ENCODE data around the gene PARVB. TPM values are rescaled to one million over a fixed set of nuclear protein-coding genes. Genes with fewer than 3 reads are reported as not detected.
A peak's percentile ranks its signal among the peaks of the same experiment; 100 is the strongest.

PARVB gene
- total RNA-seq, 1 donor from 2014 or later, result 38.2 TPM

DNA sequence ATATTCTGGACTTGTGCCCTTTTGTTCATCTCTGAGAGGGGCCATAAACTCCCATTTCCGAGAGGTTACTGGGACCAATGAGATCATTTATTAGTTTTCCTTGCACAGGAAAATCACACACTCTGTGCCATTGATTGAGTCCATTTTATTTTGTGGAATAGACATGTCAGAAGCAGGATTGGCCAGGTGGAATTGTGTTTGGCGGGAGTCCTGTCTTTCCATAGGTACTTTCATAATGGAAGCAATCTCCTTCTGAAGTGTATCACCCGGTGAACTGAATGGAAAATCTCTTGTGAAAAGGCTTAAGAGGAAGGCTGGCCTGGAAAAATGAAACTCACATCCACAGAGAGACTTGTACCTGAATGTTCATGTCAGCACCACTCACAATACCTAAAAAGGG is 93.6 kb downstream of the PARVB start:
- intact Hi-C loops (cut with DNase I), result no loop called here
- no peak for ATAC-seq
- no peak for DNase-seq (ENCODE audit: low spot score)

DNA sequence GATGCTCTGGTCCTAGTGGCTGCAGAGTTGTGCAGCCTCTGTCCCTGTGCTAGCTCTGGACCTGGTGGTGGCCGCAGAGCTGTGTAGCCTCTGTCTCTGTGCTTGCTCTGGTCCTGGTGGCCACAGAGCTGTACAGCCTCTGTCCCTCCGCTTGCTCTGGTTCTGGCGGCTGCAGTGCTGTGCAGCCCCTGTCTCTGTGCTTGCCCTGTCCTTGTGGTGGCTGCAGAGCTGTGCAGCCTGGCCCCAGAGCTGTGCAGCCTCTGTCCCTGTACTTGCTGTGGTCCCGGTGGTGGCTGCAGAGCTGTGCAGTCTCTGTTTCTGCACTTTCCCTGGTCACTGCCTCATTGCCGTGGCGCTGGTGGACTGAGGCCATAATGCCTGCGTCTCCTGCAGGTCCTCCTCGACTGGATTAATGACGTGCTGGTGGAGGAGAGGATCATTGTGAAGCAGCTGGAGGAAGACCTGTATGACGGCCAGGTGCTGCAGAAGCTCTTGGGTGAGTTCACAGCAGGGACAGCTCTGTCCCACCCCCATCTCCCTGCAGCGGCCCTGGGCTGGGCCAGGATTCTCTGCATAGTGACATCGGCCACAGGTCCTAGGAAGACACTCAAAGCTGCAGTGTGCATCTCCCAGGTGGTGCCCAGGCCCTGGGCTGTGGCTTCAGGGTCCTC is 94.7 kb downstream of the PARVB start:
- DNase-seq (ENCODE audit: low spot score) (no peak), ATAC-seq (no peak)
- intact Hi-C loops (cut with DNase I), result no loop called here

DNA sequence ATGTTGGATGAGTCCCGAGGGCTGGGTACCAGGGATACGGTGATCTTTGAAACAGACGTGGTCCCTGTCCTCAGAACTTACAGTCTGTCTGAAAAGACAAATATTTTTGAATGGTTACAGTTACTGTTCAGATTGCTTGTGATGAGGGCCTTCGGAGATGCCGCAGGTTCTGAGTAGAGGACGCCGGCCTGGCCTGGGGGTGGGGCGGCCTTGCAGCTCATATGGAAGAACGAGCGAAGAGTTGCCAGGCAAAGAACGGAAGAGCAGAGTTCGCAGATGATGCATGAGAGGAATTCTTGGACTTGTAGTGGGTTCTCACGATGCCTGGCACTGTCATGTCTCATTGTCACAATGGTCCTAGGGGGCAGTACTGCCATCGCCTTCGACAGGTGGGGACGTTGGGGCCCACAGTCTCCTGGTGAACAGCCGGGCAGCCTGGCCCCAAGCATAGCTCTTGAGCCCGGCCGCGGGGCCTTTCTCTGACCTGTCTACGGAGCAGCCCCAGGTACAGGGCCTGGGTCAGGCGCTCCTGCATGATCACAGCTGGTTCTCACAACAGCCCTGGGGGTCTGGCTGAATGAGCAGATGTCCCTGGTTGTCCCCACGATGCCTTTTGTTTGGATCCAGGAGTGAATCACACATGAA is 95.7 kb downstream of the PARVB start:
- DNase-seq (ENCODE audit: low spot score), result no peak
- ATAC-seq, result no peak
- intact Hi-C loops (cut with DNase I), result no loop called here

DNA sequence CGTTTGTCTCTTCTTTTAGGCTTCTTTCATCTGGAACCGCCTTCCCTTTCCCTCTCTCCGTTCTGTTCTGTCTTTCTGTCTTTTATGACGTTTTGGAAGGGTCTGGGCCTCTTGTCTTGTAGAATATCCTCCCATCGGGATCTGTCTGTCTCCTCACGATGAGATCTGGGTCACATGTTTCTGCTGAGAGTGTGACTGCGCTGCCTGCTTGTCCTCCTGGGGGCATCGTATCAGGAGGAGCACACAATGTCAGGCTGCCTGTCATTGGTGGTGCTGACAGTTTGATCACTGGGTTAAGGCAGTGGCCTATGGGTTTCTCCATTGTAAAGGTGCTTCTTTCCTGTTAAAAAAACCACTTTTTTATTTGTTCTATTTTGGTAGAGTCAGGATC is 96.2 kb downstream of the PARVB start:
- ATAC-seq, result no peak
- DNase-seq (ENCODE audit: low spot score), result no peak
- intact Hi-C loops (cut with DNase I), result no loop called here

DNA sequence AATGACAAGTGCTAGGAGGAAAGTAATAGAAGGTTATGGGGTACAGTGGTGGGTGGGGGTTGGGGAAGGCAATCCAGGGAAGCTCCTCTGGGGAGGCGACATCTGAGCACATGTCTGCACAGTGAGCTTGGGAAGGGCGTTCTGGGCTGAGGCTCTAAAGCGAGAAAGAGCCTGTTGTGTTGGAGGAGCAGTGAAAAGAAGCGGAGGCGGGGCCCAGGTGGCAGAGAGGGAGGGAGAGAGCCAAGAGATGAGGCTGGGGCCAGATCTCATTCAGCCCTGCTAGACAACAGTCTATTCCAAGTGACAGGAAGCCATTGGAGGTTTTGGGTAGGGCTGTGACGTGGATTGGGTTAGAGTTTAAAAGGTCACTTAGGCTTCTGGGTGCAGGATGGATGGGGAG is 101.3 kb downstream of the PARVB start:
- DNase-seq (ENCODE audit: low spot score), result no peak
- no peak for ATAC-seq
- intact Hi-C loops (cut with DNase I), result no loop called here

DNA sequence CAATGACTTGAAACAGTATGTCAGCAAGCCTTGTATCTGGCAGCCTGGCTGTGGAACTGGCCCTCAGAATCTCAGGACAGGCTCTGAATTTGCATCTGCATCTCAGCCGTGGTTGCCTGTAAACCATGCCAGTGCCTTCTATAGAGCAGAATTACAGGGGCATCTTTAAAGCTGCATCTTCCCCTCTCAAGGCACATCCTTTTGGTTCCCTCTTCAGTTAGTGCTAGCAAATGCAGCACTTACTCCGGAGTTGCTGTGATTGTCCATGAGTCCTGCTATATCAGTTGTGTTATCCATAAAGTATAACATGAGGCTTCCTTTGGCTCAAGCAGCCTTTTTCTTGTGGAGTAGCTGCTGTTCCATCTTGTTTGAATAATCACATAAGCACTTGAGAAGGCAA is 102.7 kb downstream of the PARVB start:
- ATAC-seq (no peak), DNase-seq (ENCODE audit: low spot score) (no peak)
- intact Hi-C loops (cut with DNase I), result no loop called here

DNA sequence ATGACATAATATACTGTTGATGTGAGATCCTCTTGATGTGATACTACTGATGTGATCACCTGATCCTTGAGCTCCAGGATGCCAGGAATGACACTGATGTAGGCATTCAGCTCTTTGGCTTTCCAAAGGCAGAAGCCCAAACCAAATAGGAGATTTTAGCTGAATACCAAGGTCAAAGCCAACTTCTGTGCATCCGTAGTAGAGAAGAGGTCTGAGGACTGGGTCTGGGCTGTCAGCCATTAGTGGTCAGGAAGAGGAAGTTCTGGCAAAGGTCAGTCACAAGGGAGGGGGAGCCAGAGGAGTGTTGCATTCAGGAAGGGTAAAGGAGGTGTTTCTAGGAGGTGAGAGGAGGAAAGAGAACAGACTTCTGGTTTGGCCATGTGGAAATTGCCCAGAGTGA is 103.3 kb downstream of the PARVB start:
- peak; percentile 44 for ATAC-seq

DNA sequence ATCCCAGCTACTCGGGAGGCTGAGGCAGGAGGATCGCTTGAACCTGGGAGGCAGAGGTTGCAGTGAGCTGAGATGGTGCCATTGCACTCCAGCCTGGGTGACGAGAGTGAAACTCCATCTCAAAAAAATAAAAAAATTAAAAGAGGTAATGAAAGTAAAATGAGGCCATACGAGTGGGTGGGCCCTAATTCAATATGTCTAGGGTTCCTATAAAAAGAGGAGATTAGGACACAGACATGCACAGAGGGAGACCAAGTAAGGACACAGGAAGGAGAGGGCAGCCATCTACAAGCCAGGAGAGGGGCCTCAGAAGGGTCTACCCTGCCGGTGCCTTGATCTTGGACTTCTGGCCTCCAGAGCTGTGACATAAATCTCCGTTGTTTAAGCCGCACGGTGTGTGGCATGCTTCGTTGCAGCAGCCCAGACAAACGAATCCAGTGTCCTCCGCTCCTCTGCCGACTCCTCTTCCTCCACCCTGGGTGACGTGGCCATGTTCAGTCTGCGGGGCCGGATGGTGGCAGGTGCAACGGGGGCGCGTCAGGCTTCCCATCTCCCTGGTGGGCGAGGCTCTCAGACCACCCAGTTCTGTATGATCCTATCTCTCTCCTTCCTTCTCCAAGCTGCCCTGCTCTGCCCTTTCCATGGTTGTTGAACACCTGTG is 105.0 kb downstream of the PARVB start:
- DNase-seq (ENCODE audit: low spot score), result peak; percentile 46
- intact Hi-C loops (cut with DNase I), result no loop called here
- ATAC-seq, result no peak

More for the DNA sequence above, 103.3 kb downstream of the PARVB start:
- intact Hi-C loops (cut with DNase I), result no loop called here
- DNase-seq (ENCODE audit: low spot score), result no peak

DNA sequence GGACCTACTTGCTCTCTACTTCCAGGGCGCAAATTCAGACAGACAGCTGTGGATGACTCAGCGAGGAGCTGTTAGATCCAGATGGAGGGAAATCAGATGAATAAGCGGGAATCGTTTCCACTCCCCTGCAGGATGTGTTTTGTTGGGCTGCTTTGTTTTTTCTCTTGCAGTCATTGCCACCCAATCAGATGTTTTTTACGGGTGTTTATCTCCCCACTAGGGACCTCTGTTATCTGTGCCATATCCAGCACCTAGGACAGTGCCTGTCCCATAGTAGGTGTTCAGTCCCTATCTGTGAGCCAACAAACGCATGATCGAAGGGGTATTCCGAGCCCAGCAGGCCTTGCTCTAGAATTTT is 105.5 kb downstream of the PARVB start:
- ATAC-seq (no peak), DNase-seq (ENCODE audit: low spot score) (peak; percentile 8)
- intact Hi-C loops (cut with DNase I), result no loop called here

DNA sequence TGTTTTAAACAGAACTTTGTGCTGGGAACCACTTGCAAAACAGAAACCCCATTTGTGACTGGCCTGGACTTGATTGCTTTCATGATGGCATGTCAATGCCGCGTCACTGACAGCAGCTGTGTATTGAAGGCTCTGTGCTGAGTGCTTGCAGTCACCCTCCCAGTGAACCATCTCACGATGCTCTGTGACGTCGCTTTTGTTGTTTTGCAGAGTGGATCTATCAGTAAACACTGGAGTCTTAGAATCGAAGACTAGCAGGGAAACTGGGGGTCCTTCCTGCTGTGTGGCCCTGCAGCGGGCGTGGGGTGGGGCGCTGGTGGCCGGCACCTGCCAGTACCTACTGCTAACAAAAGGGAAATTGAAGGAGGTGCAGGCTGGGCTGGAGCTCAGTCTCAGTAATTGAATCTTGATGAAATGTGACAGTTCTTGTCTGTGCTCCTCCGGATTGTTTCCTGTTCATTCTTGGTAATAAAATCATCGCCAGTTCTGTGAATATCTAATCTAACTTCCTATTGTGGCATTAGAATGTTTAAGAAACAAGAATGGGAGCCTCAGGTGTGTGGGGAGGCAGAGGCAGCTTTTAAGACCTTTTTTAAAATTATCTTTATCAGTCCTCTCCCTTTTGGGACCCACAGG is 106.1 kb downstream of the PARVB start:
- intact Hi-C loops (cut with DNase I), result no loop called here
- ATAC-seq (no peak), DNase-seq (ENCODE audit: low spot score) (peak; percentile 45)

DNA sequence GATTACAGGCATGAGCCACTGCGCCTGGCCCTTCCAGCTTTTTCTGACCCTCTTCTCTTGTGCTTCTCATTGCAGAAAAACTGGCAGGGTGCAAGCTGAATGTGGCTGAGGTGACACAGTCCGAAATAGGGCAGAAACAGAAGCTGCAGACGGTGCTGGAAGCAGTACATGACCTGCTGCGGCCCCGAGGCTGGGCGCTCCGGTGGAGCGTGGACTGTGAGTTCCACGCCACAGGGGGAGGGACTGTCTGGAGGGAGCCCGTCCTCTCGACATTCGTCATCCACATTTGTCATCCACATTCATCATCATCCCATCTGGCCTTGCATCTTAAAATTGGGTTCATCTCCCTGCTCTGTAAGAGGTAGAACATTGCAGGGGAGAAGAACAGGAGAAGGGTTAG is 107.3 kb downstream of the PARVB start:
- ATAC-seq, result no peak
- DNase-seq (ENCODE audit: low spot score), result peak; percentile 34
- intact Hi-C loops (cut with DNase I), result no loop called here

DNA sequence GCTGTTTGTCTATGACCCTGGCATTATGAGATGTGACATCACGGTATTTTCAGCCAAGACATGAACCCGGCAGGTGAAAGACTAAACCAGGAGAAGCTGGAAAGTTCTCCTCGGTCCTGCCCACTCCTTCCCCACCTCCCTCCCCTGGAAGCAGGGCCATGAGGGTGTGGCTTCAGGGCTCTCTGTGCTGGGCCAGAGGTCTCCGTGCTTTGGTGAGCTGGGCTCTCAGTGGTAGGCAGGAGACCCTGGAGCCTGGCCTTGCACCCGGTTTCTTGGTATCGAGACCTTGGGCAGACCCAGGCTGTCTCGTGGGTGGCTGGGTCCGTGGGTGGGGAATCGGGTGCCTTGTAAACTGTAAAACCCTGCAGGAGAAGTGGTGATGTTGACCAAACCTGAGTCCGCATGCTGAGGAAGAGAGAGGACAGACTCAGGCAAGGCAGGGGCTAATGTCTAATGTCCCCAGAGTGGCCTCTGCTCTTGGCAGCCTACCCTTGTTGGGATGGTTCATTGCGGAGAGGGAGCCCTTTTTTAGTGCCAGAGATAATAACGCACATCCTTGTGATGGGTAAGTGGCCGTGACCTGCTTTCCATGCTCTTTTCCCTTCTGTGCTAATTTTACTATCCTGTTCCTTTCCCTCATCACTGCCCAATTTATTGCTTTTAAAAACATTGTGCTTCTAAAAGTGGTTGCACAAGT is 108.0 kb downstream of the PARVB start:
- DNase-seq (ENCODE audit: low spot score) (peak; percentile 38), ATAC-seq (no peak)
- intact Hi-C loops (cut with DNase I), result no loop called here

DNA sequence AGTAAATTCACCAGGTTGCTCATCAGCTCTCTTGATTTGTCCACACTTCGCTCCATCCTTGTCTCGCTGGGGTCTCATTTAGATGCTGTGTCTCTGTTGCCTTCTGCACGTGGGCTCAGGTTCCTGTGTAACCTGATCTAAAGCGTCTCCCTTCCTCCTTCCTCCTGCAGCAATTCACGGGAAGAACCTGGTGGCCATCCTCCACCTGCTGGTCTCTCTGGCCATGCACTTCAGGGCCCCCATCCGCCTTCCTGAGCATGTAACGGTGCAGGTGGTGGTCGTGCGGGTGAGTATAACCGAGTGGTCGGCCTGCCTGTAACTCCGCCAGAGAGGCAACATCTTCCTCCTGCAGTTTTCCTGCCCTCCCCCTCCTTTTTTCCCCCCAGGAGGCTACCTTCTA is 108.6 kb downstream of the PARVB start:
- peak; percentile 36 for DNase-seq (ENCODE audit: low spot score)
- intact Hi-C loops (cut with DNase I), result no loop called here
- ATAC-seq, result no peak

DNA sequence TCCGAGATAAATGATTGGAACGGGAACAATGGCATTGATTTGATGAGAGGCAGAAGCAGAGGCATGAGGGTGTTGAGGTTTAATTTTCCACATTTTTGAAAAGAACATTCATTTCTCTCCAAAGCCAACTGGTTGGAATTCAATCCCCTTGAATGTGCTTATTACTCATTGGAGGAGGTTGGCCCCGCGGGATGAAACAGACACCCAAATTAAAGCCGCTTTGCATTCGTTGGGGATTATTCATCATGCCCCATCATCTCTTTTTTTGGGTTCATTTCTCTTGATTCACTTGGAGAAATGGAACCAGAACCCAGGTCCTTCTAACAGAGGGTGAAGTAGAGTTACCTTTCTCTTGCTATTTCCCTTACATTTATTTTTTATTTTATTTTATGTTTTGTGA is 109.1 kb downstream of the PARVB start:
- intact Hi-C loops (cut with DNase I), result no loop called here
- peak; percentile 19 for DNase-seq (ENCODE audit: low spot score)
- no peak for ATAC-seq

DNA sequence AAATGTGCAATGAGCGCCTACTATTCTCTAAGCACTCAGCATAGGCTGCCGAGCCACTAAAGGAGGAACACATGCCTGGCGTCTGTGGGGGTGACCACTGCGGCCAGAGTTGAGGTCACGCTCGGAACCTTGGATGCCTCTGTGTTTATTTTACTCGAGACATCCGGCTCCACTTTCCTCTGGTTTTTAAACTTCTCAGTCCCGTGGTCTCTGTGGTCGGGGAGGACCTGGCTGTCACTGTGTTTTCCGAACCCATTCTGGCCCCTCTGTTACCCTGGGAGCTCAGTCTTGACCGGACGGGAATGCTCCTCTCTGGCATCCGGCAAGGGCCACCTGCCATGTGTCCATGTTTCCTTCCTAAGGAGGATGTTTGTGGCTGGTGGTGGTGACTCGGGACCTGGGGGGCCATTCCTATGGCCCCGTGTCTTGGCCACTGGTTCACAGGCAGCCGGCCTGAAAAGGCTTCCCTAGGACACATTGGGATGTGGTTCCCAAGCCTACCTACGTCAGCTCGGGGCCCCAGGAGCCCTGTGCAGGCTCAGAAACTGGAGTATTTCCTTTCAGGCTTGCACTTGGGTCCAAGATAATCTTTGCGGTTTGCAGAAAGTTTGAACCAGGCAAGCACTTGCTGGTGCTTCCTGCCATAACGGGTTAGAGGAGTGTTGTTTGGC is 109.9 kb downstream of the PARVB start:
- intact Hi-C loops (cut with DNase I), result no loop called here
- peak; percentile 65 for DNase-seq (ENCODE audit: low spot score)
- peak; percentile 89 for ATAC-seq

DNA sequence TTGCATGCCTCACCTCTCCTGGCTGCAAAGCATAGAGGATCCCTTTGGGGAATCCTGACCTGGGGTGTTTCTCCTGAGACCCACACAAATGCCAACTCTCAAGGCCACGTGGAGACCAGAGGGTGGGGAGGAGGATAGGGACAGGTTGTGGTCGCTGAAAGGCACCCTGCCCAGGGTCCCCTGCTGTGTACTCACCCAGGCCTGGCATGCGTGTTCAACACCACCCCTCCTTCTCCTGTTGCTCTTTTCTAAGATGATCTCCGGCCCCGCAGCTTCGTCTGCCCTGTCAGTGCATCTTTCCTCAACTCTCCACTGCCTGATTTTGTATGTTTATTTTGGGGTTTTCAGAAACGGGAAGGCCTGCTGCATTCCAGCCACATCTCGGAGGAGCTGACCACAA is 112.0 kb downstream of the PARVB start:
- intact Hi-C loops (cut with DNase I), result no loop called here
- ATAC-seq, result no peak
- peak; percentile 21 for DNase-seq (ENCODE audit: low spot score)

DNA sequence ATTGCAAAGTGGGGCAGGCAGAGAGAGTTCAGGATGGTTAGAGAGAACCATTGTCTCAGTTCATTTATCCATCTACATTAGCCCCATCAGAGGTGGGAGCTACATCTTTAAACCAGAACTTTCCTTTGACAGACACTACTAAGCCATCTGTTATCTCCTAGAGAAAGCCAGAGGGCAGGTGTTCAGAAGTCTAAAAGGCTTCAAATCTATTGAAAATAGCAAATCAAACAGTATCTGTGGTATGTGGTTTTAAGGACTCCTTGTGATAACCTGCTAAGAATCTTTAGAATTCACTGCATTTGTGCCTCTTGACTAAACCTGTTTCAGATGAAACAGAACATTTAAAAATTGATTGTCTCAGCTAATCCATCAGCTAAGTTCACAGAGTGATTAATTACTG is 112.7 kb downstream of the PARVB start:
- DNase-seq (ENCODE audit: low spot score) (no peak), ATAC-seq (no peak)
- intact Hi-C loops (cut with DNase I), result no loop called here

DNA sequence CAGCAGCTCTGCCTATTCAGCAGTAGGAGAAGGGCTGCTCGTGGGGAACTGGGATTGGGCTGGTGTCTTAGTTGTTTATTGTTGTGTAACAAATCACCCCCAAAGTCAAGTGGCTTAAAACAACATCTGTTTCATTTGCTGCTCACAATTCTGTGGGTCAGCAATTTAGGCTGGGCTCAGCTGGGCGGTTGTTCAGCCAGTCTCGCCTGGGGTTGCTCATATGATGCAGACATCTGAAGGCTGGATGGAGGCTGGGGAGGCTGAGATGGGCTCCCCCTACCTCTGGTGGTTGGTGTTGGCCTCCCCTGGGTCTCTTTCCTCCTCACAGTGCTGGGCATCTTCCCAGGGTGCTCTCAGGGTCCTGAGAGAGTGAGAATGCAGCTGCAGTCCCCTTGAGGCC is 113.3 kb downstream of the PARVB start:
- intact Hi-C loops (cut with DNase I), result no loop called here
- DNase-seq (ENCODE audit: low spot score) (peak; percentile 23), ATAC-seq (no peak)

DNA sequence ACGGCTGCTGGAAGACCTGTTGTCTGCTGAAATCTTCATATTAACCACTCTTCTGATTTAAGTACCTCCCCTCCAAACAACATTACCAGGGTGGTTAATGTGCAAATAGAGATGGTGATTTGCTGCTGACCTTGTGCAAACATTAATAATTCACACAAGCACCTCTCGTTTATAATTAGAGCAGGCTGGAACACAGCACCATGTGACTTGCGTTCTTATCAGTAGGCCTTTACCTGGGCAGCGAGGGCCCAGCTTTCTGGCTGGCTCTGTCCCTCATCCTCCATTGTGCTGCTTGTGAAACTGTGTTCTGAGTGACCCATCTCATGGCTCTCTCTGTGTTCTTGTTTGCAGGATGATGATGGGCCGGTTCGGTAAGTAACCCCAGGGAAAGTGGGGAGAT is 115.7 kb downstream of the PARVB start:
- DNase-seq (ENCODE audit: low spot score), result no peak
- intact Hi-C loops (cut with DNase I), result no loop called here
- no peak for ATAC-seq
